GM12801 (cell line): ENCODE measurements around the gene EXOC2.

Source experiments
- CTCF ChIP-seq: IDR thresholded peaks from one replicate; pipeline ENCODE4 v1.5.1; 2011; ENCODE audit warnings: control low read depth; ENCODE audit not compliant: insufficient read length; ENCODE audit errors: extremely low read depth

The EXOC2 gene

GRCh38 chr6:636488-636887 is 56.5 kb downstream of the EXOC2 start:
- TF ChIP-seq CTCF: no peak

- no peak for TF ChIP-seq CTCF
These were observed 57.7 kb downstream of the EXOC2 start for GRCh38 chr6:635233-635632.

- TF ChIP-seq CTCF: no peak
These were observed 59.3 kb downstream of the EXOC2 start for GRCh38 chr6:633611-634010.

GRCh38 chr6:628766-629165 is 64.2 kb downstream of the EXOC2 start:
- TF ChIP-seq CTCF: no peak

GRCh38 chr6:626236-626635 is 66.7 kb downstream of the EXOC2 start:
- no peak for TF ChIP-seq CTCF

GRCh38 chr6:624979-625378 is 68.0 kb downstream of the EXOC2 start:
- no peak for TF ChIP-seq CTCF

GRCh38 chr6:622462-622861 is 70.5 kb downstream of the EXOC2 start:
- no peak for TF ChIP-seq CTCF

- no peak for TF ChIP-seq CTCF
These were observed 71.0 kb downstream of the EXOC2 start for GRCh38 chr6:621931-622330.
